SH-SY5Y (cell line): ENCODE measurements around the gene ZBTB33.

ENCODE experiments used
- GATA2 ChIP-seq: IDR thresholded peaks from 2 replicates; pipeline ENCODE4 v1.6.1; 2011; ENCODE audit warnings: mild to moderate bottlenecking, low read depth, low read length
- GATA3 ChIP-seq: IDR thresholded peaks from 2 replicates; pipeline ENCODE4 v1.6.1; 2011; ENCODE audit warnings: low read depth, mild to moderate bottlenecking, low read length, moderate library complexity

GRCh38 chrX:120250522-120251271, at the start of gene ZBTB33:
- no peak for TF ChIP-seq GATA3
- no peak for TF ChIP-seq GATA2
